ENCODE measurements around the gene RASL10A.

The RASL10A gene

DNA sequence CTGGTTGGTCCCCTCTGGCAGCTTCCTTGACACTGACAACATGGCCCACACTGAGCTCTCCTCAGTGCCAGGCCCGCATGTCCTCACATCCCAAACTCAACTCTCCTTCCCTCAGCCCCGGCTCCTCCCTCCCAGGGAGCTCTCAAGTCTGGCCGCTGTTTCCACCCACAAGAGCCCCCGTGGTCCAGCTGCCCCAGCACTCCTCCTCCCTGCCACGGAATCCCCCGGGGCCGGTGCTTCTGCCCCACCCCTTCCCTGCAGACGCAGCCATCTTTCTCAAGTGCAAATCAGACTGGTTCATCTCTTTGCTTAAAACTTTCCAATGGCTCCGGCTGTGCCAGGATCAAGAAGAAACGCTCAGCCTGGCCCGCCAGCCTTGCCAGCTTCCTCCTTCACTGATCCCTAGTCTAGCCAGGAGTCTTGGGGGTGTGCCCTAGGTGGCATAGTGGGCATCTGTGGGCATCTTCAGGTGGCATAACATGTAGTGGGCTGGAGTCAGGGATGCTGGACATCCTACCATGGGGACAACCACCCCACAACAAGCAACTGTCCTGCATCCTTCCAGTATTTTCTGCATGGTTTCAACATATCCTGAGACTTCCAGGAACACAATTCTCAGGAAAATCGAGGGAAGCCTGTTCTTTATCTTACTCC is 22.3 kb upstream of the RASL10A start:
- H3K9me3 ChIP-seq (ENCODE audit: control insufficient read depth, low read depth, low read length) = no peaks in the 10 kb centered on the region
- no peak overlapping the region for H3K9ac ChIP-seq (ENCODE audit: low read length)
- H3K36me3 ChIP-seq (ENCODE audit: control insufficient read depth, low read depth, low read length) = peaks cover 46% of the 10 kb centered on the region
- no peak overlapping the region for H3K27ac ChIP-seq (ENCODE audit: low read length)
- H3K27me3 ChIP-seq (ENCODE audit: control insufficient read depth, insufficient read depth, low read length) = no peaks in the 10 kb centered on the region
- no peaks in the 10 kb centered on the region for H3K4me1 ChIP-seq (ENCODE audit: control insufficient read depth, low read depth, low read length)
- H3K4me3 ChIP-seq (ENCODE audit: low read length) = no peak overlapping the region

DNA sequence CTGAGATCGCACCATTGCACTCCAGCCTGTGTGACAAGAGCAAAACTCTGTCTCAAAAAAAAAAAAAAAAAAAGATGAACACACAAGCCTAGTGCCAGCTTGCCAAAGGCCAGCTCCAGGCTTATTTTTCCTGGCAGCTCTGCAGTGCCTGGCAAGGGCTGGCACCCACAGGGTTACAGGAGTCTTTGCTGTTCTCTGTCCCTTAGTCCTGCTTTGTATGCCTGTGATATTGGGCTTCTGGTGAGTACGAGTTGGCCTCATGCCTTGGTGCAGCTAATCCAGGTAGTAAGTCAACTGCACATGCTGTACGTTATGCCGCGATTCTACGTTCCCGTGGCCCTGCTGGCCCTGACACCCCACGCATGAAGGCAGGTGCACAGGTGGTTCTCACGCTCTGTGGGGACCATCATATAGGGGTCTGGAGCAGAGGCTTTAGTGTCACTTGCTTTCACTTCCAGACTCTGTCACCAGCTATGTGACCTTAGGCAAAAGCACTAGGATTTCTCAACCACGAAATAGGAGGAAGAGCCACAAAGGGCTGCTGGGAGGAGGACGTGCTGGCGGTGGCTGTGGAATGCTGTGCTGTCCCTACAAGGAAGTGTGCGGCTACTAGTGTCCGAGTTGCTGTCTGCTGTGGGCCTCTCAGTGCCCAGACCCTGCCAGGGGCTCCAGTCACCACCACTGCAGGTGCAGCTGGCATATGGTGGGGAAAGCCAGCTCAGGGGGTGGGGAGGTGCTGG is 21.4 kb upstream of the RASL10A start:
- H3K27me3 ChIP-seq (ENCODE audit: control insufficient read depth, insufficient read depth, low read length) = no peaks in the 10 kb centered on the region
- no peaks in the 10 kb centered on the region for H3K4me1 ChIP-seq (ENCODE audit: control insufficient read depth, low read depth, low read length)
- no peaks in the 10 kb centered on the region for H3K9me3 ChIP-seq (ENCODE audit: control insufficient read depth, low read depth, low read length)
- H3K4me3 ChIP-seq (ENCODE audit: low read length) = no peak overlapping the region
- H3K36me3 ChIP-seq (ENCODE audit: control insufficient read depth, low read depth, low read length) = peaks cover 43% of the 10 kb centered on the region
- H3K9ac ChIP-seq (ENCODE audit: low read length) = no peak overlapping the region
- H3K27ac ChIP-seq (ENCODE audit: low read length) = no peak overlapping the region

DNA sequence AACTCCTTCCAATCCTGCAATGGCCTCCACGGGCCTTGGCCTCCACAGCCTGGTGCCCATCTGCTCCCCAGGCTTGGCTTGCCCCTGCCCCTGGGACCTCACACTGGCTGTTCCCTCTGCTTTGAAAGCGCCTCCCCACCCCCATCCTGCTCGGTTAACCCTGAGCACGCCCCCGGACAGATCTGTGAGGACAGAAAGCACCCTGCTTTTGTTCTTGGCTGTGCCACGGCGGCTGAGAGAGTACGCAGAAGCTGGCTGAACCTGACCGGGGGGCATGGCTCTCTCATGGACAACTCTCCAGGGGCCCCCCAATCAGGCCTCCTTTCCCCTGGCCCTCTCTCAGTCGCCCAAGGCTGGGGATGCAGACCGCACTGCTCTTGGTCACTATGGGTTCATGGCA is 20.2 kb upstream of the RASL10A start:
- no peaks in the 10 kb centered on the region for H3K4me1 ChIP-seq (ENCODE audit: control insufficient read depth, low read depth, low read length)
- H3K36me3 ChIP-seq (ENCODE audit: control insufficient read depth, low read depth, low read length) = peaks cover 30% of the 10 kb centered on the region

GRCh38 chr22:29334696-29335344 is 19.3 kb upstream of the RASL10A start:
- H3K4me1 ChIP-seq (ENCODE audit: control insufficient read depth, low read depth, low read length) = no peaks in the 10 kb centered on the region
- no peak overlapping the region for H3K4me3 ChIP-seq (ENCODE audit: low read length)
- H3K27me3 ChIP-seq (ENCODE audit: control insufficient read depth, insufficient read depth, low read length) = no peaks in the 10 kb centered on the region
- no peak overlapping the region for H3K9ac ChIP-seq (ENCODE audit: low read length)
- no peaks in the 10 kb centered on the region for H3K9me3 ChIP-seq (ENCODE audit: control insufficient read depth, low read depth, low read length)
- H3K36me3 ChIP-seq (ENCODE audit: control insufficient read depth, low read depth, low read length) = peaks cover 31% of the 10 kb centered on the region
- no peak overlapping the region for H3K27ac ChIP-seq (ENCODE audit: low read length)

More for the DNA sequence above, 20.2 kb upstream of the RASL10A start:
- Histone ChIP-seq H3K4me3 (ENCODE audit: low read length) (no peak overlapping the region), H3K9me3 (ENCODE audit: control insufficient read depth, low read depth, low read length) (no peaks in the 10 kb centered on the region), H3K27me3 (ENCODE audit: control insufficient read depth, insufficient read depth, low read length) (no peaks in the 10 kb centered on the region), H3K27ac (ENCODE audit: low read length) (no peak overlapping the region), H3K9ac (ENCODE audit: low read length) (no peak overlapping the region)

GRCh38 chr22:29334148-29334547 is 18.7 kb upstream of the RASL10A start:
- Histone ChIP-seq H3K4me3 (ENCODE audit: low read length) (no peak overlapping the region), H3K4me1 (ENCODE audit: control insufficient read depth, low read depth, low read length) (no peaks in the 10 kb centered on the region), H3K9me3 (ENCODE audit: control insufficient read depth, low read depth, low read length) (no peaks in the 10 kb centered on the region), H3K27ac (ENCODE audit: low read length) (no peak overlapping the region), H3K36me3 (ENCODE audit: control insufficient read depth, low read depth, low read length) (peaks cover 37% of the 10 kb centered on the region), H3K9ac (ENCODE audit: low read length) (no peak overlapping the region), H3K27me3 (ENCODE audit: control insufficient read depth, insufficient read depth, low read length) (no peaks in the 10 kb centered on the region)

GRCh38 chr22:29332886-29333496 is 17.5 kb upstream of the RASL10A start:
- Histone ChIP-seq H3K4me3 (ENCODE audit: low read length) (no peak overlapping the region), H3K9me3 (ENCODE audit: control insufficient read depth, low read depth, low read length) (no peaks in the 10 kb centered on the region), H3K4me1 (ENCODE audit: control insufficient read depth, low read depth, low read length) (no peaks in the 10 kb centered on the region), H3K36me3 (ENCODE audit: control insufficient read depth, low read depth, low read length) (peaks cover 31% of the 10 kb centered on the region), H3K27ac (ENCODE audit: low read length) (no peak overlapping the region), H3K9ac (ENCODE audit: low read length) (no peak overlapping the region), H3K27me3 (ENCODE audit: control insufficient read depth, insufficient read depth, low read length) (no peaks in the 10 kb centered on the region)

- H3K9ac ChIP-seq (ENCODE audit: low read length) = no peak overlapping the region
- H3K9me3 ChIP-seq (ENCODE audit: control insufficient read depth, low read depth, low read length) = no peaks in the 10 kb centered on the region
- no peak overlapping the region for H3K4me3 ChIP-seq (ENCODE audit: low read length)
- H3K27ac ChIP-seq (ENCODE audit: low read length) = no peak overlapping the region
- no peaks in the 10 kb centered on the region for H3K4me1 ChIP-seq (ENCODE audit: control insufficient read depth, low read depth, low read length)
- H3K27me3 ChIP-seq (ENCODE audit: control insufficient read depth, insufficient read depth, low read length) = no peaks in the 10 kb centered on the region
- peaks cover 27% of the 10 kb centered on the region for H3K36me3 ChIP-seq (ENCODE audit: control insufficient read depth, low read depth, low read length)
Observed at GRCh38 chr22:29331658-29332300, 16.3 kb upstream of the RASL10A start.

DNA sequence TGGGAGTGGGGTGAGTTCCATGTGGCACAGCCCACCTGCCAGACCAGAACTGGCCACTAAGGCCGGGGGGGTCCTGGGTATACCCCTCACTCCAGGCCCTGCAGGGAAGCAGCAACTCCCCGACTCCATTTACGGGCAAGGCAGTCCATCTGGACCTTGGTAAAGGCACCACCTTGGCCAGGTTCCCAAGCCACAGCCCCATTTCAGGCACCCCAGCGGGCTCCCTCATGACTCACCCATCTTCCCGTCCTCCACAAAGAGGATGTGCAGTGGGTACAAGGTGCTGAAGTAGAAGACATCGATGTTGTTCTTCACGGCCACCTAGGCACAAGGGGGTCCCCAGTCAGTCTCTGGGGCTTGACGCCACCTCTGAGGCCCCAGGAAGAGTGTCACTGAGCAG is 15.7 kb upstream of the RASL10A start:
- H3K4me1 ChIP-seq (ENCODE audit: control insufficient read depth, low read depth, low read length) = no peaks in the 10 kb centered on the region
- no peak overlapping the region for H3K4me3 ChIP-seq (ENCODE audit: low read length)
- no peaks in the 10 kb centered on the region for H3K9me3 ChIP-seq (ENCODE audit: control insufficient read depth, low read depth, low read length)
- H3K27me3 ChIP-seq (ENCODE audit: control insufficient read depth, insufficient read depth, low read length) = no peaks in the 10 kb centered on the region
- H3K36me3 ChIP-seq (ENCODE audit: control insufficient read depth, low read depth, low read length) = peaks cover 27% of the 10 kb centered on the region
- H3K27ac ChIP-seq (ENCODE audit: low read length) = no peak overlapping the region
- no peak overlapping the region for H3K9ac ChIP-seq (ENCODE audit: low read length)

GRCh38 chr22:29330753-29331152 is 15.3 kb upstream of the RASL10A start:
- no peaks in the 10 kb centered on the region for H3K4me1 ChIP-seq (ENCODE audit: control insufficient read depth, low read depth, low read length)
- no peaks in the 10 kb centered on the region for H3K27me3 ChIP-seq (ENCODE audit: control insufficient read depth, insufficient read depth, low read length)
- no peak overlapping the region for H3K4me3 ChIP-seq (ENCODE audit: low read length)
- peaks cover 27% of the 10 kb centered on the region for H3K36me3 ChIP-seq (ENCODE audit: control insufficient read depth, low read depth, low read length)
- no peak overlapping the region for H3K9ac ChIP-seq (ENCODE audit: low read length)
- no peaks in the 10 kb centered on the region for H3K9me3 ChIP-seq (ENCODE audit: control insufficient read depth, low read depth, low read length)
- H3K27ac ChIP-seq (ENCODE audit: low read length) = no peak overlapping the region

DNA sequence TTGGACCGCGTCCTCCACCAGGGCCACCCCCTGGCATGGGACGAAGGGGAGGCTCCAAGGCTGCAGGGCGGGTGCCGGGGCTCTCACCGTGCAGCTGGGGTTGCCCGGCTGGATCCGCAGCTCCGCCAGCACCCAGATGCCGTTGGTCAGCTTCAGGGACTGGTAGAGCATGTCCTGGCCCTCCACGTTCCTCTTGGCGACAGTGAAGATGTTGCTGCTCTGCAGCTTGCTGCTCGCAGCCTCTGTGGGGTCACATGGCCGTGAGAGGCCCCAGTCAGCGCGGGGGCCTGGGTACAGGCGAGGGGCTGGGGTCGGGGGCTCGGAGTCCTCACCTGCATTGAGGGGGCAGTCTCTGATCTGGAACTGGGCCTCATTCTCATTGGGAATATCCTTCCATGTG is 14.8 kb upstream of the RASL10A start:
- Histone ChIP-seq H3K4me1 (ENCODE audit: control insufficient read depth, low read depth, low read length) (no peaks in the 10 kb centered on the region), H3K9ac (ENCODE audit: low read length) (no peak overlapping the region), H3K9me3 (ENCODE audit: control insufficient read depth, low read depth, low read length) (no peaks in the 10 kb centered on the region), H3K36me3 (ENCODE audit: control insufficient read depth, low read depth, low read length) (peaks cover 27% of the 10 kb centered on the region), H3K4me3 (ENCODE audit: low read length) (no peak overlapping the region), H3K27ac (ENCODE audit: low read length) (no peak overlapping the region), H3K27me3 (ENCODE audit: control insufficient read depth, insufficient read depth, low read length) (no peaks in the 10 kb centered on the region)

- no peak overlapping the region for H3K27ac ChIP-seq (ENCODE audit: low read length)
- H3K4me1 ChIP-seq (ENCODE audit: control insufficient read depth, low read depth, low read length) = no peaks in the 10 kb centered on the region
- no peaks in the 10 kb centered on the region for H3K9me3 ChIP-seq (ENCODE audit: control insufficient read depth, low read depth, low read length)
- no peaks in the 10 kb centered on the region for H3K27me3 ChIP-seq (ENCODE audit: control insufficient read depth, insufficient read depth, low read length)
- H3K9ac ChIP-seq (ENCODE audit: low read length) = no peak overlapping the region
- no peak overlapping the region for H3K4me3 ChIP-seq (ENCODE audit: low read length)
- peaks cover 27% of the 10 kb centered on the region for H3K36me3 ChIP-seq (ENCODE audit: control insufficient read depth, low read depth, low read length)
Observed at GRCh38 chr22:29329581-29329980, 14.1 kb upstream of the RASL10A start.
